ENCODE measurements around the gene KRT79.

- TF ChIP-seq POLR2A (IDR thresholded peaks at IDR 0.05) (no peak), CTCF (IDR thresholded peaks at IDR 0.05) (no peak)
These were observed 27.1 kb downstream of the KRT79 start for GRCh38 chr12:52806821-52807543.
